GM19467 (cell line): ENCODE results near the gene OR6C4.
"Not testable (repeated sequence)": the region's sequence is repeated elsewhere in the genome, so short reads cannot be mapped to it uniquely, and the experiment has no call there.

ENCODE experiments used
- ATAC-seq: cut with Tn5 transposase; IDR thresholded peaks from one replicate; pipeline ENCODE4 v1.9.1; 2021; ENCODE audit warnings: mild to moderate bottlenecking, moderate library complexity; ENCODE audit not compliant: unreplicated experiment

The OR6C4 gene

DNA sequence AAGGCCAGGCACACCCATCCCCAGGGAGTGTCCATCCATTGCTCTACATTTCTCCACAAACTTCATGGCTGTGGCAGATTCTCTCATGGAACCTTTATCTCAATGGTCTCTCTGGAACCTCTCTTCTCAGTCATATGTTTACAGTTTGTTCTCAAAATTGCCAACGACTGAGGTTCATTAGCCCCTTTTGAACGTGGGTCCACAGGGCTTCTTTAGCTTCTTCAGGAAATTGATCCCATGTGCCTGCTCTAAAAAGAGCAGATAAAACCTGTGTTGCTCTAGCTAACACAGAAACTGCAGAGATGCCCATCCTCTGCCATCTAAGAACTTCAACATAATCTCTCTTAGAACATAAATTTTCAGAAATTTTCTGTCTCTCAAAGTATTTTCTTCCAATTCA is at the start of gene OR6C4:
Gene OR6C4, plus strand, starts transcription at position 301 of the 400 bp plus-strand sequence. CDS start 1,625 bp downstream, outside the sequence.
- ATAC-seq, result no peak

DNA sequence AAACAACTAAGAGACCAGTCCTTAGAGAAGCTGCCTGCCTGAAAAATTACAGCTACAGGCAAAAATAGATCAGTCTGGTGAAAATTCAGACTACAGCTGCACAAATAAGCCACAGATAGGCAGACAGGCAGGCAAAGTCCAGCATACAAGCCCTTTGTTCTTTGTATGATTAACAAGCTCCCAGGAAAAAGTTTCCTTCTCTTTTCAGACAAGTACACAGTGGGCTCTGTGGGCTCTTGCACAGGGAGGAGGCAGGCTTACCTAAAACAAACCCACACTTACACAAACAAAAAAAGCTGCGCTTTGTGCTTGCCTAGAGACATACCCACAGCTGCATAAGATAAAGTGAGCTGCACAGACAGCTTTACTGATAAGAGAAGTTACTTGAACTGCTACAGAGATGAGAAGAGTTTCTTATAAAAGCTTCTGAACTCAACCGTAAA is 49.6 kb upstream of the OR6C4 start:
- no peak for ATAC-seq

DNA sequence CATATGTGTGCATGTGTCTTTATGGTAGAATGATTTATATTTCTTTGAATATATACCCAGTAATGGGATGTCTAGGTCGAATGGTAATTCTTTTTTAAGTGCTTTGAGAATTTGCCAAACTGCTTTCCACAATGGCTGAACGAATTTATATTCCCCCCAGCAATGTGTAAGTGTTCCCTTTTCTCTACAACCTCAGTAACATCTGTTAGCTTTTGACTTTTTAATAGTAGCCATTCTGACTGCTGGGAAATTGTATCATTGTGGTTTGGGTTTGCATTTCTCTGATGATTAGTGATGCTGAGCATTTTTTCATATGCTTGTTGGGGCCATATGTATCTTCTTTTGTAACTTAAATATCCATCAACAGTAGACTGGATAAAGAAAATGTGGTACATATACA is 47.8 kb upstream of the OR6C4 start:
- no peak for ATAC-seq

- ATAC-seq, result no peak
Observed at GRCh38 chr12:55515696-55516095, 33.7 kb upstream of the OR6C4 start.

- no peak for ATAC-seq
Observed at GRCh38 chr12:55516391-55516790, 33.0 kb upstream of the OR6C4 start.

- ATAC-seq, result not testable (repeated sequence)
Observed at GRCh38 chr12:55548235-55548634, 1.2 kb upstream of the OR6C4 start.

- ATAC-seq, result no peak
Observed at GRCh38 chr12:55548756-55549155, 646 bp upstream of the OR6C4 start.

DNA sequence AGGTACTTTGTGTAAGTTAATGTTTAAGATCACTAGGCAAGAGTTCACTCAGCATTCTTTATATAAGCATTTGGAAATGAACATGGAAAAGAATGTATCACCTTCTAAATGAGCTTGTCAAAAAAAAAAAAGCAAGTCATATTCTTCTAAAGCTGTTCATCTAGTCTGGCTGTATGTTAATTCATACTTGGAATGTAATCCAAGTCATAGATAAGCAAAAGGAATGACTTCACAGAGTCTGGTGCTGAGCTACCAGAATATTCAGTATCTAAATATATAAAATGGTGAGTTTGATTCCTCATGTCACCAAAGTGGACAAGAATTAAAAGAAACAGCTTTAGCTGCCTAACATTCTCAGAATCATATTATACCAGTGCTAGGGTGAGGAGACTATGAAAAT is 4.9 kb downstream of the OR6C4 start:
- no peak for ATAC-seq

DNA sequence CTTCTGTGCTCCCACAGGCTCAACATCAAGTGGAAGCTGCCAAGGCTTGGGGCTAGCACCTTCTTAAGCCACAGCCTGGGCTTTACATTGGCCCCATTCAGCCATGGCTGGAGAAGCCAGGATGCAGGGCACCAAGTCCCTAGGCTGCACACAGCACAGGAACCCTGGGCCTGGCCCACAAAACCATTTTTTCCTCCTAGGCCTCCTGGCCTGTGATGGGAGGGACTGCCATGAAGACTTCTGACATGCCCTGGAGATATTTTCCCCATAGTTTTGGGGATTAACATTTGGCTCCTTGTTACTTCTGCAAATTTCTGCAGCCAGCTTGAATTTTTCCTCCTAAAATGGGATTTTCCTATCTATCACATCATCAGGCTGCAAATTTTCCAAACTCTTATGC is 20.7 kb downstream of the OR6C4 start:
- not testable (repeated sequence) for ATAC-seq

DNA sequence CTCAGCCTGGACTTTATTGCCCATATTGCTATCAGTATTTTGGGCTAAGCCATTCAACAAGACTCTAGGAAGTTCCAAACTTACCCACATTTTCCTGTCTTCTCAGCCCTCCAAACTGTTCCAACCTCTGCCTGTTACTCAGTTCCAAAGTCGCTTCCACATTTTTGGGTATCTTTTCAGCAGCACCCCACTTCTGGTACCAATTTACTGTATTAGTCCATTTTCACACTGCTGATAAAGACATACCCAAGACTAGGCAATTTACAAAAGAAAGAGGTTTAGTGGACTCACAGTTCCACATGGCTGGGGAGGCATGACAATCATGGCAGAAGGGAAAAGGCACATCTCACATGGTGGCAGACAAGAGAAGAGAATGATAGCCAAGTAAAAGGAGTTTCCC is 21.3 kb downstream of the OR6C4 start:
- ATAC-seq, result not testable (repeated sequence)

- ATAC-seq, result no peak
Observed at GRCh38 chr12:55572168-55572567, 22.8 kb downstream of the OR6C4 start, which contains the start of gene OR2AP1. Gene OR2AP1, plus strand, starts transcription at chr12:55572468. Its CDS starts 1,947 bp downstream, at chr12:55574415.

GRCh38 chr12:55582066-55582465 is 32.7 kb downstream of the OR6C4 start:
- ATAC-seq, result no peak

DNA sequence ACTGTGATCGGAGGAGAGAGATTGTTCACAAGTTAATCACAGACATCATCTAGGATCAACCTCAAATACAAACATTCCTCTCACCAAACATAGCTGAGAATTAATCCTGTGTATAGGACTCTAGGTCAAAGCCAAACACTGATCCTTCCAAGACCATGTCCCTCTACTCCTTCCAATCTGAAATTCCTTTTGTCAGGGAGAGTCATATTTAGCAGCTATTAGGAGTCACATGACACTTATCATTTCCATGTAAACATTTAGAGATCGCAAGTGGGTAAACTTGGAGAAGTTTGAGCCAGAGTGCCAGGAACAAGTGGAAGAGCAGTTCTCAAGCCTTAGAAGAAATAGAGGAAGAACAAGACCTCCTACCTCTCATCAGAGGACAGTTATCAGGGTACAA is 36.4 kb downstream of the OR6C4 start:
- ATAC-seq, result no peak

DNA sequence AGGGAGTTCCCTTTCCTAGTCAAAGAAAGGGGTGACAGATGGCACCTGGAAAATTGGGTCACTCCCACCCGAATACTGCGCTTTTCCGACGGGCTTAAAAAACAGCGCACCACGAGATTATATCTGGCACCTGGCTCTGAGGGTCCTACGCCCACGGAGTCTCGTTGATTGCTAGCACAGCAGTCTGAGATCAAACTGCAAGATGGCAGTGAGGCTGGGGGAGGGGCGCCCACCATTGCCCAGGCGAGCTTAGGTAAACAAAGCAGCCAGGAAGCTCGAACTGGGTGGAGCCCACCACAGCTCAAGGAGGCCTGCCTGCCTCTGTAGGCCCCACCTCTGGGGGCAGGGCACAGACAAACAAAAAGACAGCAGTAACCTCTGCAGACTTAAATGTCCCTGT is 40.8 kb downstream of the OR6C4 start:
- ATAC-seq, result not testable (repeated sequence)
